C4-2B (cell line): ENCODE results near the gene GRN.

Experiments used
- ZFX ChIP-seq: fragments of 450-650 bp; IDR thresholded peaks from 2 replicates; pipeline ENCODE4 v1.6.1; 2017
- TF ChIP-seq, protein P1 (sequence below): fragments of 450-650 bp; conservative IDR thresholded peaks from 2 replicates; pipeline ENCODE4 v1.5.1; 2017; ENCODE audit warnings: mild to moderate bottlenecking

- TF ChIP-seq, protein P1, sequence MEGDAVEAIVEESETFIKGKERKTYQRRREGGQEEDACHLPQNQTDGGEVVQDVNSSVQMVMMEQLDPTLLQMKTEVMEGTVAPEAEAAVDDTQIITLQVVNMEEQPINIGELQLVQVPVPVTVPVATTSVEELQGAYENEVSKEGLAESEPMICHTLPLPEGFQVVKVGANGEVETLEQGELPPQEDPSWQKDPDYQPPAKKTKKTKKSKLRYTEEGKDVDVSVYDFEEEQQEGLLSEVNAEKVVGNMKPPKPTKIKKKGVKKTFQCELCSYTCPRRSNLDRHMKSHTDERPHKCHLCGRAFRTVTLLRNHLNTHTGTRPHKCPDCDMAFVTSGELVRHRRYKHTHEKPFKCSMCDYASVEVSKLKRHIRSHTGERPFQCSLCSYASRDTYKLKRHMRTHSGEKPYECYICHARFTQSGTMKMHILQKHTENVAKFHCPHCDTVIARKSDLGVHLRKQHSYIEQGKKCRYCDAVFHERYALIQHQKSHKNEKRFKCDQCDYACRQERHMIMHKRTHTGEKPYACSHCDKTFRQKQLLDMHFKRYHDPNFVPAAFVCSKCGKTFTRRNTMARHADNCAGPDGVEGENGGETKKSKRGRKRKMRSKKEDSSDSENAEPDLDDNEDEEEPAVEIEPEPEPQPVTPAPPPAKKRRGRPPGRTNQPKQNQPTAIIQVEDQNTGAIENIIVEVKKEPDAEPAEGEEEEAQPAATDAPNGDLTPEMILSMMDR: no peak
- no peak for TF ChIP-seq ZFX
Observed at GRCh38 chr17:44322236-44322895, 22.7 kb upstream of the GRN start.
